Natural killer cell (primary cell): ENCODE measurements around the gene AARS2. TPM values are rescaled to one million over a fixed set of nuclear protein-coding genes. Genes with fewer than 3 reads are reported as not detected.

Experiments used
- ATAC-seq, 3 donors: fragments of 150-1000 bp in 2 of 3; fragments of 200-7000 bp in 1 of 3; cut with Tn5 transposase; 1 replicate in 1 of 3; 2 replicates in 2 of 3; pipeline ENCODE4 v1.10.0; 2021; ENCODE audit warnings: mild to moderate bottlenecking in 2 of 3, moderate library complexity in 2 of 3
- DNase-seq, 2 donors: peaks; one replicate each; pipeline versions ENCODE4 v3.0.0 to v3.0.0-alpha.2; 2013 to 2021; ENCODE audit warnings: mixed read lengths in 1 of 2
- H3K27ac ChIP-seq: one replicate; pipeline ENCODE4 v1.5.1; 2013; ENCODE audit warnings: mild to moderate bottlenecking, low read length
- H3K27me3 ChIP-seq: one replicate; pipeline ENCODE4 v1.6.1; 2013; ENCODE audit warnings: low read length; ENCODE audit not compliant: control insufficient read depth, insufficient read depth
- H3K36me3 ChIP-seq: one replicate; pipeline ENCODE4 v1.6.1; 2013; ENCODE audit warnings: low read length; ENCODE audit not compliant: control insufficient read depth, insufficient read depth
- H3K4me1 ChIP-seq: one replicate; pipeline ENCODE4 v1.6.1; 2013; ENCODE audit warnings: low read length; ENCODE audit not compliant: control insufficient read depth, insufficient read depth
- H3K4me3 ChIP-seq: one replicate; pipeline ENCODE4 v1.5.1; 2013; ENCODE audit warnings: low read length
- H3K9me3 ChIP-seq: one replicate; pipeline ENCODE4 v1.6.1; 2013; ENCODE audit warnings: low read length; ENCODE audit not compliant: control insufficient read depth, insufficient read depth
- H3K27ac Mint-ChIP-seq, 2 donors: one replicate each; pipeline ENCODE4 v1.8.0; 2022; ENCODE audit warnings: mild to moderate bottlenecking in 2 of 2, mixed read lengths in 2 of 2, moderate library complexity in 1 of 2
- H3K27me3 Mint-ChIP-seq, 2 donors: one replicate each; pipeline ENCODE4 v1.8.0; 2022; ENCODE audit warnings: low read depth in 2 of 2, mixed read lengths in 2 of 2
- H3K36me3 Mint-ChIP-seq: one replicate; pipeline ENCODE4 v1.8.0; 2022; ENCODE audit warnings: mixed read lengths
- H3K4me1 Mint-ChIP-seq, 2 donors: one replicate each; pipeline ENCODE4 v1.8.0; 2022; ENCODE audit warnings: mixed read lengths in 2 of 2
- H3K4me3 Mint-ChIP-seq: one replicate; pipeline ENCODE4 v1.8.0; 2022; ENCODE audit warnings: mild to moderate bottlenecking, moderate library complexity, mixed read lengths
- H3K9me3 Mint-ChIP-seq, 2 donors: one replicate each; pipeline ENCODE4 v1.8.0; 2022; ENCODE audit warnings: mixed read lengths in 2 of 2
- WGBS: methylation state at CpG from one replicate; pipeline ENCODE4 v1.1.7; 2013; ENCODE audit warnings: missing lambda C conversion rate; ENCODE audit not compliant: insufficient coverage; 5-methylcytosine and 5-hydroxymethylcytosine counted together
- intact Hi-C: fragments of 100-400 bp; cut with micrococcal nuclease; formaldehyde crosslinking; loops from one replicate; pipeline ENCODE4 v1.14.2; 2022
- total RNA-seq, 4 donors: library from RNA; stranded (reverse); fragments of 120-200 nt in 1 of 4; gene quantifications; one replicate each; pipeline versions ENCODE4 v1.2.3 to v1.2.4, GENCODE V29; 2013 to 2022
- TF ChIP-seq, protein P1 (sequence below): fragments of 200-600 bp; IDR thresholded peaks from one replicate; pipeline ENCODE4 v1.8.0; 2022; ENCODE audit warnings: antibody characterized with exemption

Gene AARS2
- total RNA-seq, 3 donors from 2014 or later (not counting 1 experiment from before 2014, with no cell fraction given) = 14.1 to 17.2 (median 14.2) TPM

DNA sequence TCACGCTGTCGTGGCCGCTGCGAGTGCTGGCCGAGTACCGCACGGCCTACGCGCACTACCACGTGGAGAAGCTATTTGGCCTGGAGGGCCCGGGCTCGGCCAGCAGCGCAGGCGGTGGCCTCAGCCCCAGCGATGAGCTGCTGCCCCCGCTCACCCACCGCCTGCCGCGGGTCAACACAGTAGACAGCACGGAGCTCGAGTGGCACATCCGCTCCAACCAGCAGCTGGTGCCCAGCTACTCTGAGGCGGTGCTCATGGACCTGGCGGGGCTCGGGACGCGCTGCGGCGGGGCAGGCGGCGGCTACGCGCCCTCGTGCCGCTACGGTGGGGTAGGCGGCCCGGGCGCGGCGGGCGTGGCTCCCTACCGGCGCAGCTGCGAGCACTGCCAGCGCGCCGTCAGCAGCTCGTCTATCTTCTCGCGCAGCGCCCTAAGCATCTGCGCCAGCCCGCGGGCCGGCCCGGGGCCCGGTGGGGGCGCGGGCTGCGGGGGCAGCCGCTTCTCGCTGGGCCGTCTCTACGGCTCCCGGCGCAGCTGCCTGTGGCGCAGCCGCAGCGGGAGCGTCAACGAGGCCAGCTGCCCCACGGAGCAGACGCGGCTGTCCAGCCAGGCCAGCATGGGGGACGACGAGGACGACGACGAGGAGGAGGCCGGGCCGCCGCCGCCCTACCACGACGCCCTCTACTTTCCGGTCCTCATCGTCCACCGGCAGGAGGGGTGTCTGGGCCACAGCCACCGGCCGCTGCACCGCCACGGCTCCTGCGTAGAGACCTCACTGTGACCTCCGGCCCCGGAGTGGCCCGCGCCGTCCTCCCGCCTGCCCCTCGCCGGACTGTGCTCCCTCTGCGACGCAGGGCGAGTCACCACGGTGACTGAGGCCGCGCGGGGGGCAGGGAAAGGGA lies 37.1 kb downstream of the AARS2 start:
- Histone ChIP-seq H3K27ac (no peak overlapping the region), H3K27me3 (peaks cover 38% of the 10 kb centered on the region), H3K4me1 (peaks cover 11% of the 10 kb centered on the region), H3K4me3 (no peak overlapping the region), H3K36me3 (no peaks in the 10 kb centered on the region), H3K9me3 (no peaks in the 10 kb centered on the region)
- TF ChIP-seq, protein P1, sequence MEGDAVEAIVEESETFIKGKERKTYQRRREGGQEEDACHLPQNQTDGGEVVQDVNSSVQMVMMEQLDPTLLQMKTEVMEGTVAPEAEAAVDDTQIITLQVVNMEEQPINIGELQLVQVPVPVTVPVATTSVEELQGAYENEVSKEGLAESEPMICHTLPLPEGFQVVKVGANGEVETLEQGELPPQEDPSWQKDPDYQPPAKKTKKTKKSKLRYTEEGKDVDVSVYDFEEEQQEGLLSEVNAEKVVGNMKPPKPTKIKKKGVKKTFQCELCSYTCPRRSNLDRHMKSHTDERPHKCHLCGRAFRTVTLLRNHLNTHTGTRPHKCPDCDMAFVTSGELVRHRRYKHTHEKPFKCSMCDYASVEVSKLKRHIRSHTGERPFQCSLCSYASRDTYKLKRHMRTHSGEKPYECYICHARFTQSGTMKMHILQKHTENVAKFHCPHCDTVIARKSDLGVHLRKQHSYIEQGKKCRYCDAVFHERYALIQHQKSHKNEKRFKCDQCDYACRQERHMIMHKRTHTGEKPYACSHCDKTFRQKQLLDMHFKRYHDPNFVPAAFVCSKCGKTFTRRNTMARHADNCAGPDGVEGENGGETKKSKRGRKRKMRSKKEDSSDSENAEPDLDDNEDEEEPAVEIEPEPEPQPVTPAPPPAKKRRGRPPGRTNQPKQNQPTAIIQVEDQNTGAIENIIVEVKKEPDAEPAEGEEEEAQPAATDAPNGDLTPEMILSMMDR = no peak
- no peaks in the 10 kb centered on the region for H3K36me3 Mint-ChIP-seq
- peak overlapping the region; percentile 31 for H3K4me3 Mint-ChIP-seq
- intact Hi-C loops = no loop called here
- DNase-seq (peak in 1 of 2 donors; percentile 61), ATAC-seq (peak; percentile 19 to 75 (median 50))
- H3K27ac Mint-ChIP-seq = no peak overlapping the region
- peaks cover 0 to 12% of the 10 kb centered on the region in 2 donors for H3K4me1 Mint-ChIP-seq
- WGBS = 20% methylated on average over 109 of the region's 109 CpGs
- H3K27me3 Mint-ChIP-seq = peaks cover 62 to 65% of the 10 kb centered on the region in 2 donors
- no peaks in the 10 kb centered on the region for H3K9me3 Mint-ChIP-seq

DNA sequence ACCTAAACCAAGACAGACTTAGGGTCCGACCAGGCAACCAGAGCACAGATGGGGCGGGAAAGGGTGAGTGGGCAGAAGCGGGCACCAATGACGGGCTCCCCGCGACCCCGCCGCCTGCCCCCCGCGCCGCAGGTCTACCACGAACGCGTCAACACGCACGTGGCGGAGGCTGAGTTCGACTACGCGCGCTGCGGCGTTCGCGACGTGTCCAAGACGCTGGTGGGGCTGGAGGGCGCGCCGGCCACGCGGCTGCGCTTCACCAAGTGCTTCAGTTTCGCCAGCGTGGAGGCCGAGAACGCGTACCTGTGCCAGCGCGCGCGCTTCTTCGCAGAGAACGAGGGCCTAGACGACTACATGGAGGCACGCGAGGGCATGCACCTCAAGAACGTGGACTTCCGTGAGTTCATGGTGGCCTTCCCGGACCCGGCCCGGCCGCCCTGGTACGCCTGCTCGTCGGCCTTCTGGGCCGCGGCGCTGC lies 37.8 kb downstream of the AARS2 start:
- H3K27ac Mint-ChIP-seq = no peak overlapping the region
- H3K27me3 ChIP-seq = peaks cover 39% of the 10 kb centered on the region
- DNase-seq (no peak), ATAC-seq (no peak)
- no peaks in the 10 kb centered on the region for H3K9me3 ChIP-seq
- no peak overlapping the region for H3K27ac ChIP-seq
- peaks cover 13% of the 10 kb centered on the region for H3K4me1 ChIP-seq
- intact Hi-C loops = no loop called here
- no peaks in the 10 kb centered on the region for H3K36me3 Mint-ChIP-seq
- no peak overlapping the region for H3K4me3 ChIP-seq
- H3K4me3 Mint-ChIP-seq = no peak overlapping the region
- H3K4me1 Mint-ChIP-seq = peaks cover 0 to 13% of the 10 kb centered on the region in 2 donors
- TF ChIP-seq, protein P1 = no peak
- no peaks in the 10 kb centered on the region for H3K36me3 ChIP-seq
- 83% methylated on average over 59 of the region's 59 CpGs for WGBS
- no peaks in the 10 kb centered on the region for H3K9me3 Mint-ChIP-seq
- peaks cover 58 to 60% of the 10 kb centered on the region in 2 donors for H3K27me3 Mint-ChIP-seq

DNA sequence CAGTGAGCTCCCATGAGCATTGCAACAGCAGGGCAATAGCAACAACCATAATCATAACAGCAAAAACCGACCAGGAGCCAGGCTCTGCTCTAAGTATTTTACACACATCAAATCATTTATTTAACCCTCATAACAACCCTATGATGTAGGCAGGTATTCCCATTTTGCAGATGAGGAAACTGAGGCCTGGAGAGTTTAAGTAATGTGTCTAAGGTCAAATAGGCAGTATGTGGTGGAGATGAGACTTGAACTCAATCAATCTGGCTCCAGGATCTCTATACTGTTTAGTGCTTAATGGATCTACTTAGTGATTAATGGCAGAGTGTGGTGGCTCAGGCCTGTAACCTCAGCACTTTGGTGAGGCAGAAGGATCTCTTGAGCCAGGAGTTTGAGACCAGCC lies 39.5 kb downstream of the AARS2 start:
- no peaks in the 10 kb centered on the region for H3K36me3 ChIP-seq
- H3K27me3 ChIP-seq = peaks cover 46% of the 10 kb centered on the region
- no peak overlapping the region for H3K27ac ChIP-seq
- Mint-ChIP-seq H3K4me1 (peaks cover 0 to 19% of the 10 kb centered on the region in 2 donors), H3K4me3 (no peak overlapping the region), H3K27me3 (peaks cover 60 to 67% of the 10 kb centered on the region in 2 donors), H3K9me3 (no peaks in the 10 kb centered on the region), H3K36me3 (no peaks in the 10 kb centered on the region), H3K27ac (no peak overlapping the region)
- DNase-seq (no peak), ATAC-seq (no peak)
- H3K9me3 ChIP-seq = no peaks in the 10 kb centered on the region
- intact Hi-C loops = no loop called here
- TF ChIP-seq, protein P1 = no peak
- H3K4me1 ChIP-seq = peaks cover 17% of the 10 kb centered on the region
- 43% methylated on average over 1 of the region's 1 CpG for WGBS
- H3K4me3 ChIP-seq = no peak overlapping the region
